ENCODE measurements around the gene PDIA2.

- TF ChIP-seq CTCF (IDR thresholded peaks at IDR 0.05; ENCODE audit: insufficient read depth, low read length) (no peak), POLR2AphosphoS5 (IDR thresholded peaks at IDR 0.05; ENCODE audit: low read depth) (no peak), GABPA (IDR thresholded peaks at IDR 0.05; ENCODE audit: low read depth) (no peak), SPI1 (IDR thresholded peaks at IDR 0.05; ENCODE audit: borderline replicate concordance, low read depth) (no peak), REST (IDR thresholded peaks at IDR 0.05; ENCODE audit: insufficient replicate concordance, low read depth) (no peak)
Measured at GRCh38 chr16:242281-242680, 40.7 kb upstream of the PDIA2 start.

Measured in HL-60 (cell line).